Left lung (tissue), 10 donors: Measurements from ENCODE around the gene PFKFB2. TPM values are rescaled to one million over a fixed set of nuclear protein-coding genes. Genes with fewer than 3 reads are reported as not detected.
A peak's percentile ranks its signal among the peaks of the same experiment; 100 is the strongest.

Source experiments
- ATAC-seq: fragments of 200-7000 bp; cut with Tn5 transposase; one replicate; pipeline ENCODE4 v1.9.1; 2020; ENCODE audit warnings: moderate library complexity
- DNase-seq, 4 donors: peaks; one replicate each; pipeline ENCODE4 v3.0.0-alpha.2; 2013 to 2020
- H3K27ac ChIP-seq, 2 donors: fragments of 200-600 bp; sonication (generic) in 1 of 2; one replicate each; pipeline versions ENCODE4 v1.5.0 to v1.8.0; 2020 to 2021
- H3K27me3 ChIP-seq, 2 donors: fragments of 200-600 bp; sonication (generic) in 1 of 2; one replicate each; pipeline versions ENCODE4 v1.5.0 to v1.8.0; 2020 to 2021
- H3K36me3 ChIP-seq, 2 donors: fragments of 200-600 bp; sonication (generic) in 1 of 2; one replicate each; pipeline versions ENCODE4 v1.5.0 to v1.8.0; 2020 to 2021
- H3K4me1 ChIP-seq, 2 donors: fragments of 200-600 bp; one replicate each; pipeline ENCODE4 v1.8.0; 2021
- H3K4me3 ChIP-seq, 2 donors: fragments of 200-600 bp; sonication (generic) in 1 of 2; one replicate each; pipeline versions ENCODE4 v1.5.0 to v1.8.0; 2020 to 2021; ENCODE audit warnings: mild to moderate bottlenecking in 1 of 2
- H3K9me3 ChIP-seq, 2 donors: fragments of 200-600 bp; sonication (generic) in 1 of 2; one replicate each; pipeline versions ENCODE4 v1.5.0 to v1.8.0; 2020 to 2021
- CTCF ChIP-seq, 2 donors: fragments of 200-600 bp; sonication (generic) in 1 of 2; IDR thresholded peaks; one replicate each; pipeline versions ENCODE4 v1.5.0 to v1.8.0; 2021; ENCODE audit warnings: antibody characterized with exemption in 2 of 2
- intact Hi-C, 2 donors: fragments of 100-400 bp; cut with DNase I; formaldehyde crosslinking; loops; one replicate each; pipeline versions ENCODE4 v1.11.2 to v1.14.2; 2022
- polyA plus RNA-seq, 6 donors: library from polyadenylated mRNA; unstranded; fragments of 120-200 nt; gene quantifications; one replicate each; pipeline ENCODE4 v1.2.1, GENCODE V29; 2013; ENCODE audit not compliant: insufficient read length in 6 of 6
- total RNA-seq, 2 donors: library from RNA; stranded (reverse); fragmentation: NEBNext Ultra II Directional; extraction: Animal tissue kit (Norgen Biotek cat#: 25700); gene quantifications; one replicate each; pipeline ENCODE4 v1.2.1, GENCODE V29; 2021
- donor health status: DM: no; HTN: yes; CAD: no.
- donor health status: DM: no; HTN: no; CAD: no.

Gene PFKFB2
- total and polyA plus RNA-seq, 8 donors = 13.4 to 63.8 (median 17.2) TPM

GRCh38 chr1:207049054-207049453, 4.0 kb upstream of the PFKFB2 start:
- H3K36me3 ChIP-seq = peaks cover 0 to 20% of the 10 kb centered on the region in 2 donors
- no peaks in the 10 kb centered on the region for H3K27me3 ChIP-seq
- ATAC-seq (no peak), DNase-seq (no peak)
- H3K4me3 ChIP-seq = peak overlapping the region in 1 of 2 donors; percentile 63
- H3K27ac ChIP-seq = no peak overlapping the region
- intact Hi-C loops = no loop called here
- no peak for TF ChIP-seq CTCF (IDR thresholded peaks at IDR 0.05)
- H3K9me3 ChIP-seq = no peaks in the 10 kb centered on the region
- peaks cover 18 to 71% of the 10 kb centered on the region in 2 donors for H3K4me1 ChIP-seq

- Histone ChIP-seq H3K4me3 (peak overlapping the region in 1 of 2 donors; percentile 63), H3K27ac (peak overlapping the region in 1 of 2 donors; percentile 94), H3K27me3 (no peaks in the 10 kb centered on the region), H3K9me3 (no peaks in the 10 kb centered on the region), H3K36me3 (peaks cover 0 to 20% of the 10 kb centered on the region in 2 donors), H3K4me1 (peaks cover 21 to 76% of the 10 kb centered on the region in 2 donors)
- no peak for ATAC-seq
- TF ChIP-seq CTCF (IDR thresholded peaks at IDR 0.05) = no peak
- intact Hi-C loops = no loop called here
- no peak for DNase-seq
Measured at GRCh38 chr1:207049514-207049913, 3.6 kb upstream of the PFKFB2 start.

GRCh38 chr1:207049974-207050391, 3.1 kb upstream of the PFKFB2 start:
- ATAC-seq (peak; percentile 47), DNase-seq (peak in 1 of 4 donors; percentile 61)
- intact Hi-C loops = no loop called here
- peak overlapping the region; percentile 91 to 94 for H3K27ac ChIP-seq
- peaks cover 21 to 80% of the 10 kb centered on the region in 2 donors for H3K4me1 ChIP-seq
- peaks cover 0 to 20% of the 10 kb centered on the region in 2 donors for H3K36me3 ChIP-seq
- H3K9me3 ChIP-seq = no peaks in the 10 kb centered on the region
- H3K27me3 ChIP-seq = no peaks in the 10 kb centered on the region
- peak; percentile 84 to 88 for TF ChIP-seq CTCF (IDR thresholded peaks at IDR 0.05)
- H3K4me3 ChIP-seq = peak overlapping the region; percentile 63 to 68

- peak; percentile 53 for ATAC-seq
- no peaks in the 10 kb centered on the region for H3K27me3 ChIP-seq
- H3K27ac ChIP-seq = peak overlapping the region; percentile 91 to 94
- H3K4me1 ChIP-seq = peaks cover 21 to 77% of the 10 kb centered on the region in 2 donors
- peaks cover 0 to 20% of the 10 kb centered on the region in 2 donors for H3K36me3 ChIP-seq
- peak; percentile 92 to 94 (median 93) for DNase-seq
- peak overlapping the region; percentile 63 to 68 for H3K4me3 ChIP-seq
- no peaks in the 10 kb centered on the region for H3K9me3 ChIP-seq
- no peak for TF ChIP-seq CTCF (IDR thresholded peaks at IDR 0.05)
- intact Hi-C loops = no loop called here
Measured at GRCh38 chr1:207050480-207051190, 2.4 kb upstream of the PFKFB2 start.

- ATAC-seq = peak; percentile 30
Measured at GRCh38 chr1:207051191-207051943, 1.7 kb upstream of the PFKFB2 start, which contains the start of gene YOD1. Gene YOD1, minus strand, starts transcription at chr1:207051208. Its CDS starts 178 bp downstream, at chr1:207051030.

More at GRCh38 chr1:207051191-207051943, 1.7 kb upstream of the PFKFB2 start, which contains the start of gene YOD1:
- no peak for TF ChIP-seq CTCF (IDR thresholded peaks at IDR 0.05)
- Histone ChIP-seq H3K4me3 (peak within 1 kb of the TSS; percentile 63 to 68), H3K9me3 (no peaks in the 10 kb centered on the region), H3K27ac (peak within 1 kb of the TSS; percentile 91 to 94), H3K4me1 (peaks cover 21 to 74% of the 10 kb centered on the region in 2 donors), H3K36me3 (peaks cover 0 to 20% of the 10 kb centered on the region in 2 donors), H3K27me3 (no peaks in the 10 kb centered on the region)
- DNase-seq = peak in 1 of 4 donors; percentile 50
- intact Hi-C loops = no loop called here
